Breast epithelium (tissue), 3 donors: Measurements from ENCODE around the gene KCNH4.

Experiments
- CTCF ChIP-seq, 3 donors: fragments of 450-650 bp; IDR thresholded peaks; one replicate each; pipeline ENCODE4 v1.5.1; 2016 to 2017; ENCODE audit warnings: antibody characterized with exemption in 3 of 3, mild to moderate bottlenecking in 3 of 3, moderate library complexity in 3 of 3
- POLR2A ChIP-seq: fragments of 450-650 bp; IDR thresholded peaks from one replicate; pipeline ENCODE4 v1.6.1; 2016; ENCODE audit warnings: antibody characterized with exemption, mild to moderate bottlenecking, moderate library complexity

- TF ChIP-seq CTCF (IDR thresholded peaks at IDR 0.05) (no peak), POLR2A (no peak)
Measured at GRCh38 chr17:42126836-42127235, 54.1 kb downstream of the KCNH4 start.
